ENCODE data around the gene COG5.

DNA sequence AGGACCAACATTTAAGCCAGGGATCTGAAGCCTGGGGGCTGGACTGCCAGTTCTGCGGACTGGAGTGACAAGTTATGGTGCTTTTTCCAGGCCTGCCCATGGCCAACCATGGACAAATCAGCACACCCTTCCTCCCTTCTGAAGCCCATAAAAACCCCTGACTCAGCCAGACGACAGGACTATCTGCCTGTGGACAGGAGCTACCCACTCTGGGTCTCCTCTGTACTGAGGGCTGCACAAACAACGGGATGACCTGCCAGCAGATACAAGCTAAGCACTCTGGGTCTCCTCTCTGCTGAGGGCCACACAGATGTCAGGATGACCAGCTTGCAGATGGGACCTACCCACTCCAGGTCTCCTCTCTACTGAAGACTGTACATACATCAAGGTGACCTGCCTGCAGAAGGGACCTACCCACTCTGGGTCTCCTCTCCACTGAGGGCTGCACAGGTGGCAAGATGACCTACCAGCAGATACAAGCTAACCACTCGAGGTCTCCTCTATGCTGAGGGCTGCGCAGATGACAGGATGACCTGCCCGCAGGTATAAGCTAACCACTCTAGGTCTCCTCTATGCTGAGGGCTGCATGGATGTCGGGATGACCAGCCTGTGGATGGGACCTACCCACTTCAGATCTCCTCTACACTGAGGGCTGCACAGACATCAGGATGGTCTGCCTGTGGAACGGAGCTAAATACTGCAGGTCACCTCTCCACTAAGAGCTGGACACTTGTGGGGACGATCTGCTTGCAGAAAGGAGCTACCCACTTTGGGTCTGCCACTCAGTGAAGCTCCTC lies 204.0 kb downstream of the COG5 start:
- TF ChIP-seq POLR2A (IDR thresholded peaks at IDR 0.05), result no peak
- TF ChIP-seq, protein P1, sequence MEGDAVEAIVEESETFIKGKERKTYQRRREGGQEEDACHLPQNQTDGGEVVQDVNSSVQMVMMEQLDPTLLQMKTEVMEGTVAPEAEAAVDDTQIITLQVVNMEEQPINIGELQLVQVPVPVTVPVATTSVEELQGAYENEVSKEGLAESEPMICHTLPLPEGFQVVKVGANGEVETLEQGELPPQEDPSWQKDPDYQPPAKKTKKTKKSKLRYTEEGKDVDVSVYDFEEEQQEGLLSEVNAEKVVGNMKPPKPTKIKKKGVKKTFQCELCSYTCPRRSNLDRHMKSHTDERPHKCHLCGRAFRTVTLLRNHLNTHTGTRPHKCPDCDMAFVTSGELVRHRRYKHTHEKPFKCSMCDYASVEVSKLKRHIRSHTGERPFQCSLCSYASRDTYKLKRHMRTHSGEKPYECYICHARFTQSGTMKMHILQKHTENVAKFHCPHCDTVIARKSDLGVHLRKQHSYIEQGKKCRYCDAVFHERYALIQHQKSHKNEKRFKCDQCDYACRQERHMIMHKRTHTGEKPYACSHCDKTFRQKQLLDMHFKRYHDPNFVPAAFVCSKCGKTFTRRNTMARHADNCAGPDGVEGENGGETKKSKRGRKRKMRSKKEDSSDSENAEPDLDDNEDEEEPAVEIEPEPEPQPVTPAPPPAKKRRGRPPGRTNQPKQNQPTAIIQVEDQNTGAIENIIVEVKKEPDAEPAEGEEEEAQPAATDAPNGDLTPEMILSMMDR (IDR thresholded peaks at IDR 0.05 in 8 of 11, conservative IDR thresholded peaks at IDR 0.05 in 3 of 11), result no peak
- no peak for TF ChIP-seq POLR2AphosphoS5 (IDR thresholded peaks at IDR 0.05)
